Ishikawa (cell line): Measurements from ENCODE around the gene GAB2.

Experiments used
- CEBPB ChIP-seq: IDR thresholded peaks from 2 replicates; pipeline ENCODE4 v1.6.1; 2012
- CREB1 ChIP-seq: IDR thresholded peaks from 2 replicates; pipeline ENCODE4 v1.6.1; 2012; ENCODE audit warnings: low read depth
- EGR1 ChIP-seq: IDR thresholded peaks from 2 replicates; pipeline ENCODE4 v1.6.1; 2012
- EP300 ChIP-seq: IDR thresholded peaks from 2 replicates; pipeline ENCODE4 v1.6.1; 2012; ENCODE audit warnings: borderline replicate concordance
- FOXM1 ChIP-seq: IDR thresholded peaks from 2 replicates; pipeline ENCODE4 v1.6.1; 2012; ENCODE audit warnings: low read depth, borderline replicate concordance
- MAX ChIP-seq: IDR thresholded peaks from 2 replicates; pipeline ENCODE4 v1.6.1; 2012
- NFIC ChIP-seq: IDR thresholded peaks from 2 replicates; pipeline ENCODE4 v1.6.1; 2012
- RAD21 ChIP-seq: IDR thresholded peaks from 2 replicates; pipeline ENCODE4 v1.6.1; 2012; ENCODE audit warnings: low read depth
- TAF1 ChIP-seq: IDR thresholded peaks from 2 replicates; pipeline ENCODE4 v1.6.1; 2012; ENCODE audit warnings: low read depth, mild to moderate bottlenecking
- TCF12 ChIP-seq: IDR thresholded peaks from 2 replicates; pipeline ENCODE4 v1.6.1; 2012; ENCODE audit warnings: low read depth
- TEAD4 ChIP-seq: IDR thresholded peaks from 2 replicates; pipeline ENCODE4 v1.6.1; 2012
- YY1 ChIP-seq: IDR thresholded peaks from 2 replicates; pipeline ENCODE4 v1.6.1; 2012; ENCODE audit warnings: low read depth
- ZBTB7A ChIP-seq: IDR thresholded peaks from 2 replicates; pipeline ENCODE4 v1.6.1; 2012; ENCODE audit warnings: low read depth
- TF ChIP-seq, protein P1 (sequence below): IDR thresholded peaks from 2 replicates; pipeline ENCODE4 v1.6.1; 2012
- TF ChIP-seq, protein P2 (sequence below): IDR thresholded peaks from 2 replicates; pipeline ENCODE4 v1.6.1; 2012; ENCODE audit warnings: low read depth, mild to moderate bottlenecking

The GAB2 gene

DNA sequence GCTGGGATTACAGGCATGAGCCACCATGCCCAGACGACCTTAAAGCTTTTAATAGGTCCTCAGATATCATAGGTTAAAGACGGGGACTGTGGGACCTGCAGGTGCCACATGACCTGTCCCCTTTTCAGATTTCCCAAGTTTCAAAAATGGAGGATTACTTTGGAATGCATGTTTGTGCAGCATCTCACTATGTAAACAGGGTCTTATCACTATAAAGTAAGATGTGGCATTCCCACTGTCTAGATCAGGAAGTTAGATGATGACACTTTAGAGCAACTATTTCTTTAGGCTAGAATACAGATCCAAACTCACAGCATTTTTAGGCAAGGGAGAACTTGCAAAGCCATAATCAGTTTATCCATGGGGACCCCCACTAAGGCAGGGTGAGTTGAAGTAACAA, 136.1 kb downstream of the GAB2 start:
- TF ChIP-seq TCF12 (no peak), MAX (no peak), NFIC (no peak), CEBPB (no peak), TEAD4 (no peak), CREB1 (no peak), TAF1 (no peak), EGR1 (no peak)

DNA sequence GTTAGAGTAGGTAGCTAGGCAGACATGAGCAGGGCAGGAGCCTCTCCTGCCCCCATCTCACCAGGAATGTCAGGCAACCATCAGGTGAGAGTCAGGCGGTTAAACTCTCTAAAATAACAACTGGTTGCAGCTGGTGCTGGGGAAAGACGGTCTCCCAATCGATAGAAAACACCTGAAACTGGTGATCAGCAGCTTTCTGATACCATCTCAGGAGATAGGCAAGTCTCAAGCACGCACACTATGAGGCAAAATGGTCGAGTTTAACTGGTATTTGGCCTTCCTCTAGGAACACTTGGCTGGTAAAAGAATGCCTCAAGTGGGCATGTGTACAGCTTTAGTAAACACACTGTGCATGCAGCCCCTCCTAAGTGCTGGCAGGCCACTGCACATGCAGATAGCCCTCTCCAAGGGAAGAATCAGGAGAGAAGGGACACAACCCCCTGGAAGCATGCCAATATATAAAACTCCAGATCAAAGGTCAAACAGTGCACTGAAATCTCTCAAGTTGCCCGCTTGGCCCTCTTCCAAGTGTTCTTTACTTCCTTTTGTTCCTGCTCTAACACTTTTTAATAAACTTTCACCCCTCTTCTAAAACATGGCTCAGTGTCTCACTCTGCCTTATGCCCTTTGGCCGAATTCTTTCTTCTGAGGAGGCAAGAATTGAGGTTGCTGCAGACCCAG, 140.2 kb downstream of the GAB2 start:
- TF ChIP-seq EGR1 (no peak), CEBPB (no peak), ZBTB7A (no peak), NFIC (peak; percentile 43)

DNA sequence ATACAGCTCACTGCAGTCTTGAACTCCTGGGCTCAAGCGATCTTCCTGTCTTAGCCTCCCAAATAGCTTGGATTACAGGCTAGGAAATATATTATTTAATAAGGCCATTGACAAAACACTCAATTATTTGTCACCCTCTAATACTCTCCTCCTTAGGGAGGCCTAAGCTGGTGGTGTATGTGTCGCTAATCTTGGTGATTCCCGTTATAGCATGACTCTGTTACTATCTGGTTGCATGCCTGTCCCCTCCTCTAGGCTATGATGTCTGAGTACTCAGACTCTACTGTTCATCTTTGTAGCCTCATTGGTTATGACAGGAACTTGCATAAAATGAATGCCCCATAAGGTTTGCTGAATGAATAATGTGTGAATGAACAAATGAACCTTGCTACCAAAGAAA, 141.3 kb downstream of the GAB2 start:
- TF ChIP-seq FOXM1 (no peak), TAF1 (no peak), TCF12 (no peak), EP300 (no peak), ZBTB7A (no peak), RAD21 (no peak), EGR1 (no peak), NFIC (no peak), CEBPB (no peak), MAX (no peak), CREB1 (no peak), YY1 (no peak)
- TF ChIP-seq, protein P1, sequence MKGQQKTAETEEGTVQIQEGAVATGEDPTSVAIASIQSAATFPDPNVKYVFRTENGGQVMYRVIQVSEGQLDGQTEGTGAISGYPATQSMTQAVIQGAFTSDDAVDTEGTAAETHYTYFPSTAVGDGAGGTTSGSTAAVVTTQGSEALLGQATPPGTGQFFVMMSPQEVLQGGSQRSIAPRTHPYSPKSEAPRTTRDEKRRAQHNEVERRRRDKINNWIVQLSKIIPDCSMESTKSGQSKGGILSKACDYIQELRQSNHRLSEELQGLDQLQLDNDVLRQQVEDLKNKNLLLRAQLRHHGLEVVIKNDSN: no peak

DNA sequence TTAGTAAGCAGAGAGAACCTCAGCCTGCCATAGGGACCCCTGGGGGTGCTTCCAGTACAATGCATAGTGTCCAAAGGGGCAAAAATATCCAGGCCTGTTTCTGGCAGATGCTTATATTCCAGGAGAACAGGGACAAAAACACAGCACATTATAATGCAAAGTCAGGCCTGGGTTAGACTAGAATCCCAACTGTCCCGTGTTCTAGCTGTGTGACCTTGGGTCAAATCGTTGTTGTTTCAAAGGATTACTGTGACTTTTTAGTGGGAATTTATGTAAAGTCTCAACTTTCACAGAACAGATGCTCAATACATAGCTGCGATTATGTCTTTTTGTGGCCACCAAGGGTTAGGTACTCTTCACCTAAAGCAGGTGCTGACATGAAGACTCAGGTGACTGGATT, 142.9 kb downstream of the GAB2 start:
- TF ChIP-seq YY1: no peak
- TF ChIP-seq CEBPB: no peak
- TF ChIP-seq FOXM1: no peak
- no peak for TF ChIP-seq EGR1
- no peak for TF ChIP-seq EP300
- no peak for TF ChIP-seq TAF1
- TF ChIP-seq CREB1: no peak
- TF ChIP-seq NFIC: no peak
- TF ChIP-seq ZBTB7A: no peak
- TF ChIP-seq TCF12: no peak
- TF ChIP-seq MAX: no peak
- TF ChIP-seq TEAD4: no peak
- TF ChIP-seq RAD21: no peak
- TF ChIP-seq, protein P1: no peak
- TF ChIP-seq, protein P2, sequence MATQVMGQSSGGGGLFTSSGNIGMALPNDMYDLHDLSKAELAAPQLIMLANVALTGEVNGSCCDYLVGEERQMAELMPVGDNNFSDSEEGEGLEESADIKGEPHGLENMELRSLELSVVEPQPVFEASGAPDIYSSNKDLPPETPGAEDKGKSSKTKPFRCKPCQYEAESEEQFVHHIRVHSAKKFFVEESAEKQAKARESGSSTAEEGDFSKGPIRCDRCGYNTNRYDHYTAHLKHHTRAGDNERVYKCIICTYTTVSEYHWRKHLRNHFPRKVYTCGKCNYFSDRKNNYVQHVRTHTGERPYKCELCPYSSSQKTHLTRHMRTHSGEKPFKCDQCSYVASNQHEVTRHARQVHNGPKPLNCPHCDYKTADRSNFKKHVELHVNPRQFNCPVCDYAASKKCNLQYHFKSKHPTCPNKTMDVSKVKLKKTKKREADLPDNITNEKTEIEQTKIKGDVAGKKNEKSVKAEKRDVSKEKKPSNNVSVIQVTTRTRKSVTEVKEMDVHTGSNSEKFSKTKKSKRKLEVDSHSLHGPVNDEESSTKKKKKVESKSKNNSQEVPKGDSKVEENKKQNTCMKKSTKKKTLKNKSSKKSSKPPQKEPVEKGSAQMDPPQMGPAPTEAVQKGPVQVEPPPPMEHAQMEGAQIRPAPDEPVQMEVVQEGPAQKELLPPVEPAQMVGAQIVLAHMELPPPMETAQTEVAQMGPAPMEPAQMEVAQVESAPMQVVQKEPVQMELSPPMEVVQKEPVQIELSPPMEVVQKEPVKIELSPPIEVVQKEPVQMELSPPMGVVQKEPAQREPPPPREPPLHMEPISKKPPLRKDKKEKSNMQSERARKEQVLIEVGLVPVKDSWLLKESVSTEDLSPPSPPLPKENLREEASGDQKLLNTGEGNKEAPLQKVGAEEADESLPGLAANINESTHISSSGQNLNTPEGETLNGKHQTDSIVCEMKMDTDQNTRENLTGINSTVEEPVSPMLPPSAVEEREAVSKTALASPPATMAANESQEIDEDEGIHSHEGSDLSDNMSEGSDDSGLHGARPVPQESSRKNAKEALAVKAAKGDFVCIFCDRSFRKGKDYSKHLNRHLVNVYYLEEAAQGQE: no peak

GRCh38 chr11:78270971-78271370, 146.6 kb downstream of the GAB2 start:
- TF ChIP-seq TCF12 (no peak), MAX (no peak), ZBTB7A (no peak), NFIC (no peak), YY1 (no peak), TAF1 (no peak), CREB1 (no peak), EGR1 (no peak), TEAD4 (no peak), CEBPB (no peak)
- TF ChIP-seq, protein P2: no peak
- TF ChIP-seq, protein P1: no peak
